ENCODE results near the gene RASGEF1B. TPM values are rescaled to one million over a fixed set of nuclear protein-coding genes. Genes with fewer than 3 reads are reported as not detected.
"Not testable (repeated sequence)": the region's sequence is repeated elsewhere in the genome, so short reads cannot be mapped to it uniquely, and the experiment has no call there.

RASGEF1B gene
- total and polyA plus RNA-seq, 5 donors from 2014 or later: 1.1 to 28.0 (median 2.4) TPM

GRCh38 chr4:81482326-81482725 lies 10.6 kb upstream of the RASGEF1B start:
- no peak overlapping the region for H3K27ac ChIP-seq (ENCODE audit: insufficient read depth, low read length, poor library complexity, severe bottlenecking)
- H3K27me3 ChIP-seq (ENCODE audit: control insufficient read depth, insufficient read depth, low read length): no peaks in the 10 kb centered on the region
- no peak for ATAC-seq (ENCODE audit: low read depth in 2 of 2)
- no peaks in the 10 kb centered on the region for H3K36me3 ChIP-seq (ENCODE audit: control insufficient read depth, insufficient read depth, low read length)
- no peak overlapping the region for H3K27ac Mint-ChIP-seq
- H3K4me1 ChIP-seq (ENCODE audit: control insufficient read depth, insufficient read depth, low read length, poor library complexity, severe bottlenecking): no peaks in the 10 kb centered on the region
- H3K9me3 Mint-ChIP-seq: peaks cover 0 to 3% (median 0%) of the 10 kb centered on the region in 7 donors
- peaks cover 17% of the 10 kb centered on the region for H3K27me3 Mint-ChIP-seq
- no peaks in the 10 kb centered on the region for H3K4me1 Mint-ChIP-seq
- no peak overlapping the region for H3K4me3 Mint-ChIP-seq
- H3K36me3 Mint-ChIP-seq: no peaks in the 10 kb centered on the region
- H3K9me3 ChIP-seq (ENCODE audit: control insufficient read depth in 2 of 2, low read length in 2 of 2): no peaks in the 10 kb centered on the region
- no peak overlapping the region for H3K4me3 ChIP-seq (ENCODE audit: low read depth, low read length)
- no peak for DNase-seq

DNA sequence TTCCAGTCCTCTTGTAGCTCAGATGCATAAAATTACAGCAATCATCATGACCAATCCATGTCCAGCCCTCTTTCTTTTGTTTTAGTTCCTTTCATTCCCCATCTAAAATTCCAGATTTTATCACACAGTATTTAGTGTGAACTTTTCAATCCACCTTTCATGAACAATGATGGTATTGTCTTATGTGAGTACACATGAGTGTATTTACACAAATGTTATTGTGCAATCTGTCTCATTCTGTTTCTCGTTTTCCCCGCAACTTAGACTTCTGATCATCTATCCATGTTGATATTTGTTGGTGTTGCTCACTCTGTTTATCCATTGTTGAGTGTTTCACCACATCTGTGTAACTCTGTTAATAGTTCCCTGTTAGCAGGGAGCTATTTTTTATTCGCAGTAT lies 9.4 kb upstream of the RASGEF1B start:
- no peaks in the 10 kb centered on the region for H3K4me1 Mint-ChIP-seq
- peaks cover 0 to 3% (median 0%) of the 10 kb centered on the region in 7 donors for H3K9me3 Mint-ChIP-seq
- peaks cover 23% of the 10 kb centered on the region for H3K27me3 Mint-ChIP-seq
- no peak overlapping the region for H3K4me3 Mint-ChIP-seq
- DNase-seq (no peak), ATAC-seq (ENCODE audit: low read depth in 2 of 2) (no peak)
- Histone ChIP-seq H3K36me3 (ENCODE audit: control insufficient read depth, insufficient read depth, low read length) (no peaks in the 10 kb centered on the region), H3K27ac (ENCODE audit: insufficient read depth, low read length, poor library complexity, severe bottlenecking) (no peak overlapping the region), H3K4me1 (ENCODE audit: control insufficient read depth, insufficient read depth, low read length, poor library complexity, severe bottlenecking) (no peaks in the 10 kb centered on the region), H3K4me3 (ENCODE audit: low read depth, low read length) (no peak overlapping the region), H3K27me3 (ENCODE audit: control insufficient read depth, insufficient read depth, low read length) (no peaks in the 10 kb centered on the region), H3K9me3 (ENCODE audit: control insufficient read depth in 2 of 2, low read length in 2 of 2) (no peaks in the 10 kb centered on the region)
- no peaks in the 10 kb centered on the region for H3K36me3 Mint-ChIP-seq
- H3K27ac Mint-ChIP-seq: no peak overlapping the region

GRCh38 chr4:81479573-81479972 lies 7.9 kb upstream of the RASGEF1B start:
- DNase-seq; H3K27ac ChIP-seq (ENCODE audit: insufficient read depth, low read length, poor library complexity, severe bottlenecking); H3K9me3 ChIP-seq (ENCODE audit: control insufficient read depth in 2 of 2, low read length in 2 of 2); H3K36me3 Mint-ChIP-seq; H3K4me3 ChIP-seq (ENCODE audit: low read depth, low read length); H3K36me3 ChIP-seq (ENCODE audit: control insufficient read depth, insufficient read depth, low read length); H3K27me3 ChIP-seq (ENCODE audit: control insufficient read depth, insufficient read depth, low read length); H3K4me3 Mint-ChIP-seq; ATAC-seq (ENCODE audit: low read depth in 2 of 2); H3K9me3 Mint-ChIP-seq; H3K4me1 ChIP-seq (ENCODE audit: control insufficient read depth, insufficient read depth, low read length, poor library complexity, severe bottlenecking); H3K4me1 Mint-ChIP-seq; H3K27ac Mint-ChIP-seq: not testable (repeated sequence)
- peaks cover 25% of the 10 kb centered on the region for H3K27me3 Mint-ChIP-seq

- not testable (repeated sequence) for H3K27ac ChIP-seq (ENCODE audit: insufficient read depth, low read length, poor library complexity, severe bottlenecking); ATAC-seq (ENCODE audit: low read depth in 2 of 2); H3K27me3 ChIP-seq (ENCODE audit: control insufficient read depth, insufficient read depth, low read length); H3K9me3 ChIP-seq (ENCODE audit: control insufficient read depth in 2 of 2, low read length in 2 of 2); H3K36me3 ChIP-seq (ENCODE audit: control insufficient read depth, insufficient read depth, low read length); DNase-seq; H3K36me3 Mint-ChIP-seq; H3K4me3 ChIP-seq (ENCODE audit: low read depth, low read length); H3K9me3 Mint-ChIP-seq
- peak overlapping the region in 3 of 4 donors; percentile 93 to 95 (median 94) for H3K4me3 Mint-ChIP-seq
- peaks cover 23% of the 10 kb centered on the region for H3K4me1 ChIP-seq (ENCODE audit: control insufficient read depth, insufficient read depth, low read length, poor library complexity, severe bottlenecking)
- peaks cover 4 to 32% (median 15%) of the 10 kb centered on the region in 4 donors for H3K4me1 Mint-ChIP-seq
- H3K27ac Mint-ChIP-seq: peak overlapping the region in 2 of 3 donors; percentile 91 to 94
- peaks cover 25% of the 10 kb centered on the region for H3K27me3 Mint-ChIP-seq
These were observed 1.9 kb upstream of the RASGEF1B start for GRCh38 chr4:81473331-81474265.

GRCh38 chr4:81472281-81473182 lies 825 bp upstream of the RASGEF1B start:
- Histone ChIP-seq H3K4me3 (ENCODE audit: low read depth, low read length) (peak overlapping the region; percentile 78), H3K4me1 (ENCODE audit: control insufficient read depth, insufficient read depth, low read length, poor library complexity, severe bottlenecking) (peaks cover 23% of the 10 kb centered on the region), H3K36me3 (ENCODE audit: control insufficient read depth, insufficient read depth, low read length) (no peaks in the 10 kb centered on the region), H3K27ac (ENCODE audit: insufficient read depth, low read length, poor library complexity, severe bottlenecking) (peak overlapping the region; percentile 78), H3K9me3 (ENCODE audit: control insufficient read depth in 2 of 2, low read length in 2 of 2) (no peaks in the 10 kb centered on the region), H3K27me3 (ENCODE audit: control insufficient read depth, insufficient read depth, low read length) (peaks cover 5% of the 10 kb centered on the region)
- DNase-seq: no peak
- Mint-ChIP-seq H3K36me3 (no peaks in the 10 kb centered on the region), H3K9me3 (no peaks in the 10 kb centered on the region), H3K4me1 (peaks cover 4 to 33% (median 16%) of the 10 kb centered on the region in 4 donors), H3K4me3 (peak overlapping the region; percentile 91 to 95 (median 94)), H3K27me3 (peaks cover 16% of the 10 kb centered on the region), H3K27ac (peak overlapping the region; percentile 39 to 96 (median 94))
- ATAC-seq (ENCODE audit: low read depth in 2 of 2): peak; percentile 45 to 48

- Mint-ChIP-seq H3K36me3 (no peaks in the 10 kb centered on the region), H3K27me3 (peaks cover 7% of the 10 kb centered on the region)
These were observed 464 bp downstream of the RASGEF1B start for GRCh38 chr4:81471298-81471587.

GRCh38 chr4:81470456-81471297 lies 1.0 kb downstream of the RASGEF1B start:
- peaks cover 4 to 35% (median 20%) of the 10 kb centered on the region in 4 donors for H3K4me1 Mint-ChIP-seq
- H3K27ac Mint-ChIP-seq: peak overlapping the region; percentile 77 to 96 (median 94)
- H3K9me3 Mint-ChIP-seq: no peaks in the 10 kb centered on the region
- ATAC-seq (ENCODE audit: low read depth in 2 of 2): no peak
- H3K36me3 Mint-ChIP-seq: no peaks in the 10 kb centered on the region
- Histone ChIP-seq H3K9me3 (ENCODE audit: control insufficient read depth in 2 of 2, low read length in 2 of 2) (no peaks in the 10 kb centered on the region), H3K4me3 (ENCODE audit: low read depth, low read length) (peak overlapping the region; percentile 96), H3K27ac (ENCODE audit: insufficient read depth, low read length, poor library complexity, severe bottlenecking) (peak overlapping the region; percentile 85), H3K27me3 (ENCODE audit: control insufficient read depth, insufficient read depth, low read length) (peaks cover 5% of the 10 kb centered on the region), H3K4me1 (ENCODE audit: control insufficient read depth, insufficient read depth, low read length, poor library complexity, severe bottlenecking) (peaks cover 23% of the 10 kb centered on the region), H3K36me3 (ENCODE audit: control insufficient read depth, insufficient read depth, low read length) (no peaks in the 10 kb centered on the region)
- peak overlapping the region; percentile 93 to 95 (median 94) for H3K4me3 Mint-ChIP-seq
- DNase-seq: peak; percentile 9 to 53 (median 35)
- H3K27me3 Mint-ChIP-seq: peaks cover 7% of the 10 kb centered on the region

More at GRCh38 chr4:81471298-81471587, 464 bp downstream of the RASGEF1B start:
- H3K9me3 Mint-ChIP-seq: no peaks in the 10 kb centered on the region
- no peaks in the 10 kb centered on the region for H3K36me3 ChIP-seq (ENCODE audit: control insufficient read depth, insufficient read depth, low read length)
- peaks cover 23% of the 10 kb centered on the region for H3K4me1 ChIP-seq (ENCODE audit: control insufficient read depth, insufficient read depth, low read length, poor library complexity, severe bottlenecking)
- peak overlapping the region; percentile 96 for H3K4me3 ChIP-seq (ENCODE audit: low read depth, low read length)
- DNase-seq: no peak
- H3K4me3 Mint-ChIP-seq: peak overlapping the region; percentile 93 to 95 (median 94)
- H3K27ac ChIP-seq (ENCODE audit: insufficient read depth, low read length, poor library complexity, severe bottlenecking): peak overlapping the region; percentile 85
- peaks cover 4 to 35% (median 20%) of the 10 kb centered on the region in 4 donors for H3K4me1 Mint-ChIP-seq
- peak overlapping the region; percentile 0 to 96 (median 94) for H3K27ac Mint-ChIP-seq
- ATAC-seq (ENCODE audit: low read depth in 2 of 2): peak in 1 of 2 donors; percentile 3
- H3K9me3 ChIP-seq (ENCODE audit: control insufficient read depth in 2 of 2, low read length in 2 of 2): no peaks in the 10 kb centered on the region
- H3K27me3 ChIP-seq (ENCODE audit: control insufficient read depth, insufficient read depth, low read length): peaks cover 5% of the 10 kb centered on the region
